Measurements from ENCODE around the gene SLC35G4. TPM values are rescaled to one million over a fixed set of nuclear protein-coding genes. Genes with fewer than 3 reads are reported as not detected.
"Not testable (repeated sequence)": the region's sequence is repeated elsewhere in the genome, so short reads cannot be mapped to it uniquely, and the experiment has no call there.

SLC35G4 gene
- not detected for total RNA-seq
- polyA plus RNA-seq (2013, experiment 1 of 2) = not detected
- polyA plus RNA-seq (2013, experiment 2 of 2) = not detected
- long read RNA-seq, experiment 1 = 0 reads
- long read RNA-seq, experiment 2 = 0 reads
- long read RNA-seq, experiment 3 = 0 reads
- long read RNA-seq, experiment 4 = 0 reads

DNA sequence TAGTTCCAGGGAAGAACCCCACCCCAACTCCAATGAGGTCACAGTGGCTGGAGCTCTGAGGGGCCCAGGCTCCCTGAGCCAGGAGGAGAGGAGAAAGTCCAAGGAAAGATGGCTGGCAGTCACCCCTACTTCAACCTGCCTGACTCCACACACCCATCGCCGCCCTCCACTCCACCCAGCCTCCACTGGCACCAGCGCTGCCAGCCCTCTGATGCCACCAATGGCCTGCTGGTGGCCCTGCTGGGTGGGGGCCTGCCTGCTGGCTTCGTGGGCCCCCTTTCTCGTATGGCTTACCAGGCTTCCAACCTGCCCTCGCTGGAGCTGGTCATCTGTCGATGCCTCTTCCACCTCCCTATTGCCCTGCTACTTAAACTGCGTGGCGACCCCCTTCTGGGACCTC, at the start of gene SLC35G4:
SLC35G4 (plus strand) TSS at position 109 of the 400 bp plus-strand sequence; CDS start at position 109, 0 bp downstream.
- H3K4me3 Mint-ChIP-seq; H3K4me1 Mint-ChIP-seq; H3K27ac Mint-ChIP-seq; H3K9ac ChIP-seq (ENCODE audit: extremely low read depth, low read length, poor library complexity, severe bottlenecking); H3K27ac ChIP-seq (ENCODE audit: low read depth, low read length); H3K27me3 Mint-ChIP-seq (ENCODE audit: insufficient read depth); H3K27me3 ChIP-seq (ENCODE audit: control insufficient read depth, insufficient read depth, low read length, poor library complexity, severe bottlenecking); H3K36me3 ChIP-seq (ENCODE audit: control insufficient read depth, insufficient read depth, low read length); H3K9me3 ChIP-seq (ENCODE audit: control insufficient read depth, low read length); H3K4me3 ChIP-seq (ENCODE audit: low read length); H3K36me3 Mint-ChIP-seq (ENCODE audit: low read depth); H3K4me1 ChIP-seq (ENCODE audit: control insufficient read depth, insufficient read depth, low read length): not testable (repeated sequence)
- peaks cover 10% of the 10 kb centered on the region for H3K9me3 Mint-ChIP-seq
- peak; percentile 9 for DNase-seq
- 99% methylated on average over 7 of the region's 9 CpGs; no CpG with 5 or more reads in 1 of the 2 experiments for WGBS, 2 experiments (ENCODE audit: insufficient coverage in 1 of 2, insufficient read length in 1 of 2)

DNA sequence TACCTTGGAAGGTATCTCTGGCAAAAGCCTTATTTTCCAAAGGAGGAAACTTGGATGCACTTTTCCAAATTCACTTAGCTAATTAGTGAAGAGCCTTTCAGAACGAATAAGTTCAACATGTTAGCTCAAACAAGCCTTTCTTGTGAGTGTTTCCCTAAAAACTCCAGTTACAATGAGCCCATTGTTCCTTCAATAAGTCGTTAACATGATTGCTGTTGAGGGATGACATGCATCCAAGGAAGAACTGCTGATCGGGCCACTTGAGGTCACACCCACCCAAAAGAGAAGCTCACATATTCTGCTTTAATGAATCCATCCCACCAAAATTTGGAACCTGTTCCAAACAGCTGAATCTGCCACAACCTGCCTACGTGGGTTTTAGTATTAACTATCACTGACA, 48.1 kb upstream of the SLC35G4 start:
- no peak overlapping the region for H3K9ac ChIP-seq (ENCODE audit: extremely low read depth, low read length, poor library complexity, severe bottlenecking)
- H3K27me3 ChIP-seq (ENCODE audit: control insufficient read depth, insufficient read depth, low read length, poor library complexity, severe bottlenecking) = no peaks in the 10 kb centered on the region

GRCh38 chr18:11565716-11566115, 43.7 kb upstream of the SLC35G4 start:
- Mint-ChIP-seq H3K36me3 (ENCODE audit: low read depth) (no peaks in the 10 kb centered on the region), H3K9me3 (no peaks in the 10 kb centered on the region), H3K27ac (no peak overlapping the region), H3K27me3 (ENCODE audit: insufficient read depth) (peaks cover 14% of the 10 kb centered on the region), H3K4me1 (no peaks in the 10 kb centered on the region), H3K4me3 (no peak overlapping the region)
- no peaks in the 10 kb centered on the region for H3K9me3 ChIP-seq (ENCODE audit: control insufficient read depth, low read length)
- no peaks in the 10 kb centered on the region for H3K4me1 ChIP-seq (ENCODE audit: control insufficient read depth, insufficient read depth, low read length)
- H3K9ac ChIP-seq (ENCODE audit: extremely low read depth, low read length, poor library complexity, severe bottlenecking) = no peak overlapping the region
- TF ChIP-seq, protein P1, sequence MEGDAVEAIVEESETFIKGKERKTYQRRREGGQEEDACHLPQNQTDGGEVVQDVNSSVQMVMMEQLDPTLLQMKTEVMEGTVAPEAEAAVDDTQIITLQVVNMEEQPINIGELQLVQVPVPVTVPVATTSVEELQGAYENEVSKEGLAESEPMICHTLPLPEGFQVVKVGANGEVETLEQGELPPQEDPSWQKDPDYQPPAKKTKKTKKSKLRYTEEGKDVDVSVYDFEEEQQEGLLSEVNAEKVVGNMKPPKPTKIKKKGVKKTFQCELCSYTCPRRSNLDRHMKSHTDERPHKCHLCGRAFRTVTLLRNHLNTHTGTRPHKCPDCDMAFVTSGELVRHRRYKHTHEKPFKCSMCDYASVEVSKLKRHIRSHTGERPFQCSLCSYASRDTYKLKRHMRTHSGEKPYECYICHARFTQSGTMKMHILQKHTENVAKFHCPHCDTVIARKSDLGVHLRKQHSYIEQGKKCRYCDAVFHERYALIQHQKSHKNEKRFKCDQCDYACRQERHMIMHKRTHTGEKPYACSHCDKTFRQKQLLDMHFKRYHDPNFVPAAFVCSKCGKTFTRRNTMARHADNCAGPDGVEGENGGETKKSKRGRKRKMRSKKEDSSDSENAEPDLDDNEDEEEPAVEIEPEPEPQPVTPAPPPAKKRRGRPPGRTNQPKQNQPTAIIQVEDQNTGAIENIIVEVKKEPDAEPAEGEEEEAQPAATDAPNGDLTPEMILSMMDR (conservative IDR thresholded peaks at IDR 0.05) = no peak
- no peak for DNase-seq
- no peaks in the 10 kb centered on the region for H3K27me3 ChIP-seq (ENCODE audit: control insufficient read depth, insufficient read depth, low read length, poor library complexity, severe bottlenecking)
- 90 to 100% methylated on average over 3 to 5 of the region's 5 CpGs for WGBS, 2 experiments (ENCODE audit: insufficient coverage in 1 of 2, insufficient read length in 1 of 2)
- H3K27ac ChIP-seq (ENCODE audit: low read depth, low read length) = no peak overlapping the region
- no peaks in the 10 kb centered on the region for H3K36me3 ChIP-seq (ENCODE audit: control insufficient read depth, insufficient read depth, low read length)
- H3K4me3 ChIP-seq (ENCODE audit: low read length) = no peak overlapping the region

More for the DNA sequence above, 48.1 kb upstream of the SLC35G4 start:
- H3K27ac Mint-ChIP-seq = no peak overlapping the region
- no peaks in the 10 kb centered on the region for H3K36me3 Mint-ChIP-seq (ENCODE audit: low read depth)
- Histone ChIP-seq H3K27ac (ENCODE audit: low read depth, low read length) (no peak overlapping the region), H3K36me3 (ENCODE audit: control insufficient read depth, insufficient read depth, low read length) (no peaks in the 10 kb centered on the region), H3K4me3 (ENCODE audit: low read length) (no peak overlapping the region), H3K9me3 (ENCODE audit: control insufficient read depth, low read length) (no peaks in the 10 kb centered on the region), H3K4me1 (ENCODE audit: control insufficient read depth, insufficient read depth, low read length) (no peaks in the 10 kb centered on the region)
- H3K4me3 Mint-ChIP-seq = no peak overlapping the region
- H3K27me3 Mint-ChIP-seq (ENCODE audit: insufficient read depth) = peaks cover 2% of the 10 kb centered on the region
- WGBS, 2 experiments (ENCODE audit: insufficient coverage in 1 of 2, insufficient read length in 1 of 2) = 80 to 88% methylated on average over 1 to 4 of the region's 4 CpGs
- H3K4me1 Mint-ChIP-seq = no peaks in the 10 kb centered on the region
- no peak for DNase-seq
- TF ChIP-seq, protein P1 (conservative IDR thresholded peaks at IDR 0.05) = no peak
- no peaks in the 10 kb centered on the region for H3K9me3 Mint-ChIP-seq

Data from endodermal cell (in vitro differentiated cells).